GM18520 (cell line): Measurements from ENCODE around the gene KDM6B.
"Not testable (repeated sequence)": the region's sequence is repeated elsewhere in the genome, so short reads cannot be mapped to it uniquely, and the experiment has no call there.

ENCODE experiments used
- ATAC-seq: cut with Tn5 transposase; IDR thresholded peaks from one replicate; pipeline ENCODE4 v1.9.1; 2021; ENCODE audit not compliant: unreplicated experiment

Gene KDM6B, protein sequence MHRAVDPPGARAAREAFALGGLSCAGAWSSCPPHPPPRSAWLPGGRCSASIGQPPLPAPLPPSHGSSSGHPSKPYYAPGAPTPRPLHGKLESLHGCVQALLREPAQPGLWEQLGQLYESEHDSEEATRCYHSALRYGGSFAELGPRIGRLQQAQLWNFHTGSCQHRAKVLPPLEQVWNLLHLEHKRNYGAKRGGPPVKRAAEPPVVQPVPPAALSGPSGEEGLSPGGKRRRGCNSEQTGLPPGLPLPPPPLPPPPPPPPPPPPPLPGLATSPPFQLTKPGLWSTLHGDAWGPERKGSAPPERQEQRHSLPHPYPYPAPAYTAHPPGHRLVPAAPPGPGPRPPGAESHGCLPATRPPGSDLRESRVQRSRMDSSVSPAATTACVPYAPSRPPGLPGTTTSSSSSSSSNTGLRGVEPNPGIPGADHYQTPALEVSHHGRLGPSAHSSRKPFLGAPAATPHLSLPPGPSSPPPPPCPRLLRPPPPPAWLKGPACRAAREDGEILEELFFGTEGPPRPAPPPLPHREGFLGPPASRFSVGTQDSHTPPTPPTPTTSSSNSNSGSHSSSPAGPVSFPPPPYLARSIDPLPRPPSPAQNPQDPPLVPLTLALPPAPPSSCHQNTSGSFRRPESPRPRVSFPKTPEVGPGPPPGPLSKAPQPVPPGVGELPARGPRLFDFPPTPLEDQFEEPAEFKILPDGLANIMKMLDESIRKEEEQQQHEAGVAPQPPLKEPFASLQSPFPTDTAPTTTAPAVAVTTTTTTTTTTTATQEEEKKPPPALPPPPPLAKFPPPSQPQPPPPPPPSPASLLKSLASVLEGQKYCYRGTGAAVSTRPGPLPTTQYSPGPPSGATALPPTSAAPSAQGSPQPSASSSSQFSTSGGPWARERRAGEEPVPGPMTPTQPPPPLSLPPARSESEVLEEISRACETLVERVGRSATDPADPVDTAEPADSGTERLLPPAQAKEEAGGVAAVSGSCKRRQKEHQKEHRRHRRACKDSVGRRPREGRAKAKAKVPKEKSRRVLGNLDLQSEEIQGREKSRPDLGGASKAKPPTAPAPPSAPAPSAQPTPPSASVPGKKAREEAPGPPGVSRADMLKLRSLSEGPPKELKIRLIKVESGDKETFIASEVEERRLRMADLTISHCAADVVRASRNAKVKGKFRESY (N-terminal part only)

DNA sequence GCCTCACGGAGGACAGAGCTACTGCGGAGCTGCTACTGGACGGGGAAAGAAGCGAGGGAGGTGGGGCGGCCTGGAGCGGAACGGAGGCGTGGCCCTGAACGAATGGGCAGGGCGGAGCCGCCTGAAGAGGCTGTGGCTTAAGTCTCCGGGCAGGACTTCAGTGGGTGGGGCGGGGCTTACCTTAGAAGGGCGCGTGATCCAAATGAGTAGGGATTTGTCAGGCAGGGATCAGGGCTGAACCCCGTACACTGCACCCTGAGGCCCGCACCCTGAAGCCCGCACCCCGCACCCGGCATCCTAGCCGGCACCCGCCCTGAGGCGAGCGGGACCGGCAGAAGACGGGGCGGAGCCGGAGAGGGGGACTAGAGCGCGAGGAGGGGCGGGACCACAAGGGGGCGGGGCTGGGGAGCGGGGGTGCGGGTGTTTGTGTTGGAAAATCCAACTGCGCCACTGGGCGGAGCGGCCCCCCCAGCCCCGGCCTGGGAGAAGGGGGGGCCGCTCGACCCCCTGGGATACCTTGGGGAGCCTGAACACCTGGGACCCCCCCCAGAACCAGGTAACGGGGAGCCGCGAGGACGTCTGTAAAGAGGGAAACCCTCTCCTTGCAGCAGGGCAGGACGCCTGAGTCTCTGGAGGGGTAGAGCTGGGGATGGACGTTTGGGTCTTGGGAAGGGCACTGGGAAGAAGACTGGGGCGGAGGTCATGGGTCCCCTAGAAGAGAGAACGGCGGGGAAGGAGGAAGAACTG is at the start of gene KDM6B:
Gene KDM6B, plus strand, starts transcription at position 423 of the 747 bp plus-strand sequence. CDS start 11,338 bp downstream, outside the sequence.
- ATAC-seq = peak; percentile 35

DNA sequence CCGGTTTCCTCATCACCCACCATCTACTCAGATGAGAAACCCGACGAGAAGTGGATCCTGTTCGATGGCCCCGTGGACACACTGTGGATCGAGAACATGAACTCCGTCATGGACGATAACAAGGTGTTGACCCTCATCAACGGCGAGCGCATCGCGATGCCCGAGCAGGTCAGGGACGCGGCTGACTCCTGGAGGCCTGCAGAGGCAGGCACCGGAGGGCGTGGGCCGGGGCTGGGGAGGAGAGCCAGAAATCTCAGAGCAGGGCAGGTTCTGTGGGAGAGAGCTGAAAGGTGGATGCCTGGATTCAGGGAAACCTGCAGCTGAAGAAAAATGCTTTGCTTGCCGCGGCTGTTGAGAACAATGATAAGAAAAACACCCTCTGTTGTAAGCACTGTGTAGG is 47.2 kb upstream of the KDM6B start:
- ATAC-seq = no peak

DNA sequence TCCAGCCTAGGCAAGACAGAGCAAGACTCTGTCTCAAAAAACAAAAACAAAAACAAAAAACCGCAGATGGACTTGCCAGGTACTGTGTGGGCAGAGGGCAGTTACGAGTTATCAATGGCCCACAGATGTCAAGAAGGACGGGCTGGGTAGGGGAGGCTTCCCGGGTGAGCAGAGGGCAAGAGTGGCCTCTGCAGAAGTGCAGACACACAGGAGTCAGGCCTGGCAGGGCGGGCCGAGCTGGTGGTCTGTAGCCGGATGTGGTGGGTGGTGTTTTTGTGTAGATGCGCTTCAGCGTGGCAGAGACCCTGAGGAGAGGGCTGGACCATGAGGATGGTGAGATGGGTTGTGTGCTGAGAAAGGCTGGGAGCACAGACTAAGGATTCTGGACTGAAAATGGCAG is 44.9 kb upstream of the KDM6B start:
- ATAC-seq = no peak

DNA sequence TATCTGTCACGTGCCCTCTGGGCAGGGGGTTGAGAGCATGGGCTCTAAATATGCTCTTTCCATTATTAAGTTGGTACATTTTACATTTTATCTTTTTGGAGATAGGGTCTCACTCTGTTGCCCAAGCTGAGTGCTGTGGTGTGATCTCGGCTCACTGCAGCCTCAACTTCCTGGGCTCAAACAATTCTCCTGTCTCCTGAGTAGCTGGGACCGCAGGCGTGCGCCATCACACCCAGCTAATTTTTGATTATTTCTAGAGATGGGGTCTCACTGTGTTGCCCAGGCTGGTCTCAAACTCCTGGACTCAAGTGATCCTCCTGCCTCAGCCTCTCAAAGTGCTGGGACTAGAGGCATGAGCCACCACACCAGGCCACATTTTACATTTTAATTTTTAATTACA is 43.9 kb upstream of the KDM6B start:
- ATAC-seq = no peak

DNA sequence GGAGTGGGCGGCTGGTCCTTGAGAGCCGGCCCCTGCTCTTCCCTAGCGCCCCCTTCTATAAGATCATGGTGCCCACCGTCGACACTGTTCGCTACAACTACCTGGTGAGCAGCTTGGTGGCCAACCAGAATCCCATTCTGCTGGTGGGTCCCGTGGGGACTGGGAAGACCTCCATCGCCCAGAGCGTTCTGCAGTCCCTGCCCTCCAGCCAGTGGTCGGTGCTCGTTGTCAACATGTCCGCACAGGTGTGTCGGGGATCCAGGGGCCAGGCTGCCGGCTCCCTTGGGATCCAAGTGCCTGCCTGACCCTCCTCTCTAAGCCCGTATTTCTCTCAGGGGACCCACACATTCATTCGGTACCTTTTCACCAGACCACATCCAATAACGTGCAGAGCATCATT is 41.4 kb upstream of the KDM6B start:
- no peak for ATAC-seq

DNA sequence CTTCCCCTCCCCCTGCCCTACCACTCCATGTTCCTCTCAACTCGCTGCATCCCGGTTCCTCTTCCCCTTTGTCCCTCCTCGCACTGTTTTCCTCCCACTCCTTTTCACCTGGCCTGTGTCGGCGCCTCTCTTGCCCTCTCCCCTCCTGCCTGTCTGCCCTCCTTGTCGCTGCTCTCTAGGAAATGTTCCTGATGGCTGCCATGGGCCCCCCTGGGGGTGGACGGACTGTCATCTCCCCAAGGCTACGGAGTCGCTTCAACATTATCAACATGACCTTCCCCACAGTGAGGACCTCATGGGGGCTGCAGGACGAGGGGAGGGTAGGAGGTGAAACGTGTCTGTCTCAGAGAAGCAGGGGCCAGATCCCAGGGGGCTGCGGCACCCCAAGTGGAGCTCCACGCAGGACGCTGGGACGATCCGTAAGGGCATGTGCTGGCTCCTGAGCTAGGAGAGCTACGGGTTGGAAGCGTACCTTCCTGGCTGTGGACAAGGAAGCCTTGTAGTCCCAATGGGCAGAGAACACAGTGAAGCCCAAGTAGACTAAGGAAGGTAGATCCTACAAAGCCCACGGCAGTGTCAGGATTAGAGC is 39.8 kb upstream of the KDM6B start:
- ATAC-seq = no peak

DNA sequence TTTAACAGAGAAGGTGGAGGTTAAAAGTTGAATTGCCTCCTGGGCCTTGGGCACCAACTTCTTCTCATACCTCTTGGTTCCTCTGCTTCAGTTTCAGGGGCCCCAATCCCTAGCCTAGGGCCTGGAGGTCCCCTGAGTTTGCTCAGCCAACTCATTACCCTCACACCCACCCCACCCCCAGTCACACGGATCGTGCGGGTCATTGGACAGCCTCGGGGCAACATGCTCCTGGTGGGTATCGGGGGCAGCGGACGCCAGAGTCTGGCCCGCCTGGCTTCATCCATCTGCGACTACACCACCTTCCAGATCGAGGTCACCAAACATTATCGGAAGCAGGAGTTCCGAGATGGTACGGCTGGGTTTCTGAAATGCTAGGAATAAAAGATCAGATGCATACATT is 36.0 kb upstream of the KDM6B start:
- ATAC-seq = no peak

DNA sequence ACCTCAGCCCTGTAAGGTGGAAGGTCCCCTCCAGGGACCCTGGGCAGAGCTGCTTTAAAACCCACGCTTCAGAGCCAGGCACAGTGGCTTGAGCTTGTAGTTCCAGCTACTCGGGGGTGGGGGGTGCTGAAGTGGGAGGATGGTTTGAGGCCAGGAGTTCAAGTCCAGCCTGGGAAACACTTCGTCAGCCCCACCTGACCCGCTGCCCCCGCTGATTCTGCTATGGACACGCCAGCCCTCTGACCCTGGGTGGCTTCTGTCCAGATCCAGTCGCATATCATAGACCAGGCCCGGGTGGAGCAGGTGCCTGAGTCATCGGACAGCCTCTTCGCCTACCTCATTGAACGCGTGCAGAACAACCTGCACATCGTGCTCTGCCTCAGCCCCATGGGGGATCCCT is 35.2 kb upstream of the KDM6B start:
- ATAC-seq = no peak

DNA sequence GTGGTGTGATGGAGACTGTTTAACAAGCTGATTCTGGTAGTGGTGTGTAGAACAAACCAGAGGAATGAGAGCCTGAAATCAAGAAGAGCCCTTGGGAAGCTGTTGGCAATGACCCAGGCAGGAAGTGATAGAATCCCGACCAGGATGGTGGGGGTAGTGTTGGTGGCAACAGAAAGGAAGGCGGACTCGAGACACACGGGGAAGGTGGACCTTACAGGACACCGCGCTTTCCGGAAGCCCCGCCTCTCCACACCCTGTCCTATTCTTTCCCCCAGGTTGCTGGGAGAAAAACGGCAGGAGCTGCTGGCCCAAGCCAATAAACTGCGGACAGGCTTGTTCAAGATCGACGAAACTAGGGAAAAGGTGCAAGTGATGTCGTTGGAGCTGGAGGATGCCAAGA is 30.0 kb upstream of the KDM6B start:
- no peak for ATAC-seq

DNA sequence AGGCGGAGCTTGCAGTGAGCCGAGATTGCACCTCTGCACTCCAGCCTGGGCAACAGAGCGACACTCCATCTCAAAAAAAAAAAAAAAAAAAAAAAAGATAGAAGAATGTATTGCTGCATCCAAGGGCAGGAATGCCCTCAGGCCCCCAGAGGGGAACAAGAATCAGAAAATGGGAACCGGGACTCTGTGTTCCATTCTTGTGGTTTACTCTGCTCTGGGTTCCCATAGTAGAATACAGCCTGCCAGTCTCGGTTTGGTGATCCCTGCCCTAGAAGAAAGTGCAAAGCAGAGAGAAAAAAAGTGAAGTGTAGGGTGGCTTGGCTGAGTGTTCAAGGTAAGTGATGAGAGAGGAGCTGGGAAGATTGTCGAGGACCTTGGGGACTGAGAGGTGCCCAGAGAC is 27.4 kb upstream of the KDM6B start:
- ATAC-seq = no peak

DNA sequence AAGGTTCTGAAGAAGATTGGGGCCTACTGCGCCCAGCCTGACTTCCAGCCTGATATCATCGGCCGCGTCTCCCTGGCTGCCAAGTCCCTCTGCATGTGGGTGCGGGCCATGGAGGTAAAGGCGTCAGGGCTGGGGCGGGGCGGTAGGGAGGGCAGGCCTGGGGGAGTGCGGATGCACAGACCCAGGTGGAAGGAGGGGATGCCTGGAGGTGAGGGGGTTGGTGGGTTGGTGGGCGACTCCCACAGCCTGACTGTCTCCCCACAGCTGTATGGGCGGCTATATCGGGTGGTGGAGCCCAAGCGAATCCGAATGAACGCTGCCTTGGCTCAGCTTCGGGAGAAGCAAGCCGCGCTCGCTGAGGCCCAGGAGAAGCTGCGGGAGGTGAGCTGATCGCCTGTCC is 26.8 kb upstream of the KDM6B start:
- ATAC-seq = no peak

DNA sequence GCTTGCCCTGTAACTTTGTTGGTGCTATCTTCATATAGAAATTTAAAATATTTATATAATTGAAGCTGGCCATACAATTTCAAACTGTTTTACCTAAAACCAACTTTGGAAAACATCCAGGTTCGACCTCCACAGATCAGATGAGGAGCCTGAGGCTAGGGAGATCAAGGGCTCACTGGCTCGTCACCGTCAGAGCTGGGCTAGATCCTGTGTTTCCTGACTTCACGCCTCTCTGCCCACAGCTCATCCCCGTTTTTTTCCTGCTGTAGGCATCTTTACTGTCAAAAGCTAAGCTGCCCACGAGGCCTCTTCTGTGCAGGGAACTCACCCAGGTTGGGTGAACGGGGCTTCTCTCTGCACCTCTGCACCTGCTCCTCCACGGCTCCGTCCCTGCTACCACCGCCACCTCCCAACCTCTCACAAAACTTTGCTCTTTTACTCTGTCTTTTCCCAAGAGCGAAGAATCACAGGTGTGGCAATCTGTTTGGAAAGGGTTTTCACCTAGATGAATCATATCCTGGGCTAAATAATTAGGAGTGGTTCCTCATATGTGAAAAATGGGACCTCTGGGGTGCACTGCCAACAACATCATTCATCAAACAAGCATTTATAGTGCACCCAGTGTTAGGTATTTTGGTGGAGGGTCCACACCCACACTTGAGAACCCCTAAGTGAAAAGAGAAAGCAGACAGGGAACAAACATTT is 24.8 kb upstream of the KDM6B start:
- ATAC-seq = no peak

DNA sequence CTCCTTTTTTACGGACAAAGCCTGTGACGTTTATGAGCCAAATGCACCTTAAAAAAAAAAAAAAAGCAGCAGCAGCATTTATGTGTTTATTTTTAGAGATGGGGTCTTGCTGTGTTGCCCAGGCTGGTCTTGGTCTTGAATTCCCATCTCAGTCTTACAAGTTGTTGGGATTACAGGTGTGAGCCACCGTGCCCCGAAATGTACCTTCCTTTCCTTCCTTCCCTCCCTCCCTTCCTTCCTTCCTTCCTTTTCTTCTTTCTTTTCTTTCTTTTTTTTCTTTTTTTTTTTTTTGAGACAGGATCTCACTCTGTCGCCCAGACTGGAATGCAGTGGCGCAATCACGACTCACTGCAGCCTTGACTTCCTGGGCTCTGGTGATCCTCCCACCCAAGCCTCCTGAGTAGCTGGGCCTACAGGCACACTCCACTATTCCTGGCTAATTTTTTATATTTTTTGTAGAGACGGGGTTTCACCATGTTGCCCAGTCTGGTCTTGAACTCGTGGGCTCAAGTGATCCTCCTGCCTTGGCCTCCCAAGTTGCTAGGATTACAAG is 24.1 kb upstream of the KDM6B start:
- not testable (repeated sequence) for ATAC-seq

DNA sequence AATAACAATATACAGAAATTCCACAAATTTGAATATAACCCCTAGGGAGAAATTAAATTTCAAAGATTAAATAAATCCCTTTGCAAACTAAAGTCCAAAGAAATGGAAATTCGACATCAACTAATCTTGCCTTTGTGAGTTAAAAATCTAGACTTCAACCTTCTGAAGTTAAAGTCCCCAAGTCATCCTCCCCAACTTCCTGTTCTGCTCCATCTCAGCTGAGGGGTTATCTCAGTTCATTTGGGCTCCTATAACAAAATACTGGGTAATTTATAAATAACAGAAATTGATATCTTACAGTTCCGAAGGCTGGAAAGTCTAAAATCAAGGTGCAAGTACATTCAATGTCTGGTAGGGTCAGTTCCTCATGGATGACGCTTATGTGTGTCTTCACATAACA is 22.8 kb upstream of the KDM6B start:
- ATAC-seq = no peak

DNA sequence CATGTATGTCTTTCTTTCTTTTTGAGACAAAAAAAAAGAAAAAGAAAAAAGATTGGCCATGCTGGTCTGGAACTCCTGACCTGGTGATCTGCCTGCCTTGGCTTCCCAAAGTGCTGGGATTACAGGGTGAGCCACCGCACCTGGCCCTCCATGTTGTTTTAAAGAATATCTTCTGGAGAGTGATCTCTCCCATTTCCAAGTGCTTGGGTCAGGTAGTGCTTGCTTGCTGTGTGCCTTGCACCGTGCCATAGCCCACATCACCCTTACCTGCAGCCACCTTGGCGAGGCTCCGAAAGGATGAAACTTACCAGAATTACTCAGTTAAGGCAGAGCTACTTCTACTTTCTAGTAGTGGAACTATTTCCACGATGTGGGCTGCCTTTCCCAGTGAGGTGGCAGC is 19.0 kb upstream of the KDM6B start:
- ATAC-seq = no peak

DNA sequence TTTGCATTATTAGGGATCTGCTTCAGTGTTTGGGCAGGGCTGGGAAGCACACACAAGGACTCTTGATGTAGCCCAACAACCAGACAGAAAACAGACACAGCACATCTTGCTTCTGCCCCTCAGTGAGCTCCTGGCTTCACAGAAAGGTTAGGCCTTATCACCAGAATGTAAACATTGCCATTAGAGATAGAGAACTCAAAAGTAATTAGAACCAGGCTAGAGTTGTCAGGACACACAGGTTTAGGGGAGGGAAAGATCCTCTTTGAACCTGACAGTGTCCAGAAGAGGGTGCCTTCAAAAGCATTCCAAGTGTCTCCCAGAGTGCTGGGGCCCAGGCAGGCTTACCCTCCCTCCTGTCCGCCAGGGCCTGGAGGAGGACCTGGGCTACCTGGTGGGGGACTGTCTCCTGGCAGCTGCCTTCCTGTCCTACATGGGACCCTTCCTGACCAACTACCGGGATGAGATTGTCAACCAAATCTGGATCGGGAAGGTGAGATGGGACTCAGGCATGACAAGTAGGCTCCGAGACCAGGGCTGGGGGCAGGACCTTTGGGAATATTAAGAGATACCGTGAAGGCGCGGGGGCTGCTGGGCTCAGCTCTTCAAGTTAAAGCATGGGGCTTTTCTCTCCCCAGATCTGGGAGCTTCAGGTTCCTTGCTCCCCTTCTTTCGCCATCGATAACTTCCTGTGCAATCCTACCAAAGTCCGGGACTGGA is 16.9 kb upstream of the KDM6B start:
- ATAC-seq = no peak

DNA sequence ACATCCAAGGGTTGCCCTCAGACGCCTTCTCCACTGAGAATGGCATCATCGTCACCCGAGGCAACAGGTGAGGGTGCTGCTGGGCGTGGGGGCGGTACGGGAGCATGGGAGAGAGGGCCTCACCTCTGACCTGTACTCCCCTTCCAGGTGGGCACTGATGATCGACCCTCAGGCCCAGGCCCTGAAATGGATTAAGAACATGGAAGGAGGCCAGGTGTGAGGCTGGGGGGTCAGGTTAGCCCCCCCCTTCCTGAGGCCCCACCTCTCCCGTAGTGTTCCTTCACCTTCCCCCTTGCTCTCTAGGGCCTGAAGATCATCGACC is 16.4 kb upstream of the KDM6B start:
- ATAC-seq = no peak

DNA sequence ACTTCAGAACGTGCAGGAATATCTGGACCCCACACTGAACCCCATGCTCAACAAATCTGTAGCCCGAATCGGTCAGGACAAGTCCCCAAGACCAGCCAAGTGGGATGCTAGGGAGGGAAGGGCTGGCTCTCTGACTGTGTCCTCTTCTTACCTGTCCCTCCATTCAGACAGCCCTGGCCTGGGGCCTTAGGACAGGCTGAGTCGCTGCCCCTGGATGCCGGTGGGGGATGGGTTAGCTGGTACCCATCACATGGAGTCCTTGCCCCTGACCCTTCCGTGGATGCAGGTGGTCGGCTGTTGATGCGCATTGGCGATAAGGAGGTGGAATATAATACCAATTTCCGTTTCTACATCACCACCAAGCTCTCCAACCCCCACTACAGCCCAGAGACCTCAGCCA is 16.0 kb upstream of the KDM6B start:
- no peak for ATAC-seq
